ENCODE measurements around the gene SMC4.
"Not testable (repeated sequence)": the region's sequence is repeated elsewhere in the genome, so short reads cannot be mapped to it uniquely, and the experiment has no call there.

The SMC4 gene

DNA sequence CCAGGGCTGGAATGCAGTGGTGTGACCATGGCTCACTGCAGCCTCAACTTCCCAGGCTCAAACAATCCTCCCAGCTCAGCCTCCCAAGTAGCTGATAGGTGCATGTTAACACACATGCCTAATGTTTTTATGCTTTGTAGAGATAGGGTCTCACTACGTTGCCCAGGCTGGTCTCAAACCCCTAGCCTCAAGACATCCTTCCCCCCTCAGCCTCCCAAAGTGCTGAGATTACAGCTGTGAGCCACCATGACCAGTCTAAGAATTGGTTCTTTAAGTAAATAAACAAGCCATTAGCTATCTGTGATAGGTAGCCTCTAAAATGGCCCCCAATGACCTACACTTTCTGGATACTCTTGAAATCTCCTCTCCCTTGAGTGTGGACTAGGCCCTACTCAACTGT lies 46.4 kb downstream of the SMC4 start:
- DNase-seq (ENCODE audit: low read depth in 2 of 2) = no peak

DNA sequence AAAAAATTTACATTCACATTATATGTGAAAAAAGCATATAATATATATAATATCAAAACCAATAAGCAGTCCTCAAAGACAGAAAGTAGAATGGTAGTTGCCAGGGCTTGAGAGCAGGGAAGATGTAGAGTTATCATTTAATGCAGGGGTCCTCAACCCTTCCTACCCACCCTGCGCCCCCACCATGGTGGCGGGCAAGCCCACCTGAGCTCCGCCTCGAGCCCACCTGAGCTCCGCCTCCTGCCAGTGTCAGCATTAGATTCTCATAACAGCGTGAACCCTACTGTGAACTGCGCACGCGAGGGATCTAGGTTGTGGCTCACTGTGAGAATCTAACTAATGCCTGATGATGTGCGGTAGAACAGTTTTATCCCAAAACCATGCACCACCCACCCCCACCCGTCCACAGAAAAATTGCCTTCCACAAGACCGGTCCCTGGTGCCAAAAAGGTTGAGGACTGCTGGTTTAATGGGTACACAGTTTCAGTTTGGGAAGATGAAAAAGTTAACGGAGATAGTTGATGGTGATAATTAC lies 47.1 kb downstream of the SMC4 start:
- no peak for DNase-seq (ENCODE audit: low read depth in 2 of 2)

DNA sequence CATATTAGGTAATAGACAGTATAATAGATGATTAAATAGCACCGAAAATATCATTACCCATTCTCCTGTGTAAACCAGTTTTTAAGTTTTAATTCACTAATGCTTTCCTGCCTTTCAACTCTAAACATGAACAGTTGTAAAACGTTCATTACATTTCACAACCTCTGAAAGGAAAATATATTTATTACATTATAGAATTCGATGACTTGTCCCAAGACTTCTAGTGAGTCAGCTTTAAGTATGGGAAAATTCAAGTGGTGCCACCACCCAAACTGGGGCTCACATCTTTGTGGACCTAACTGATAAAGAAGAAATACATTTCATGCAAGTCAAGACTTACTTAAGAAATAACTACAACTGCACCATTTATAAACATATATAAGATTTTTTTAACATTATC lies 48.1 kb downstream of the SMC4 start:
- no peak for DNase-seq (ENCODE audit: low read depth in 2 of 2)

DNA sequence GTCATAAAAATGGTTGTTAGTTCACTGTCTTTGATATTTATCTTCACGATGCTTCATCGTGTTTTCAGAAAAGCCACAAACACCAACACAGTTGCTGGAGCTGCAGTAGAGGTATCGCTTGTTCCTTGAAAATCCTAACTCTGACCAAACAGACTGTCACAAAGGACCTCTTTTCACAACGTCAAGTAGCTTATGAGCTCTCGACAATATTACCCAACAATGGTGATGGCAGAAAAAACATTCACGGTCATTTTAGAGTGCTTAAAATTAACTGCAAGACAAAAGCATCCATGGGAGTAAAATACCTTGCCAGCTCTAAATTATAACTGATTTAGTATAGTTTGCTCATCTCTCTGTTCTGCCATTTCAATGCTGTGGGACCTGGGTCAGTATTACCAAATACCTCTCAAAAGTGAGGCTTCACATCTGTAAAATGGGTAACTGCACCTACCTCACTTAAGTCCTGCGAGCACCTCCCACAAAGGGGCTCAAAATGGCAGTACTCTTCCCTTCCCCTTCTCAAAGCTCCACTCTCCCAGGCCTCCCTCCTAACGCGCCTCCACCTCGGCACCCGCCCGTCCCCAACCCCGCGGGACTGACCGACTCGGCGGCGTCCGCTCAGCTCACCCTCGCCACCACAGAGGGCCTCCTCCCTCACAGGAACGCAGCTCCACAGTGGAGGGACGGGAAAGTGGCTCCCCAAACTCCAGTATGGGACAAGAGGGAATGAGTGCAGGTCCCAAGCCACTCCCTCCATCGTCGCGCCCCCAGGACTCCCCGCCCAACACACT lies 49.6 kb downstream of the SMC4 start:
- DNase-seq (ENCODE audit: low read depth in 2 of 2) = no peak

DNA sequence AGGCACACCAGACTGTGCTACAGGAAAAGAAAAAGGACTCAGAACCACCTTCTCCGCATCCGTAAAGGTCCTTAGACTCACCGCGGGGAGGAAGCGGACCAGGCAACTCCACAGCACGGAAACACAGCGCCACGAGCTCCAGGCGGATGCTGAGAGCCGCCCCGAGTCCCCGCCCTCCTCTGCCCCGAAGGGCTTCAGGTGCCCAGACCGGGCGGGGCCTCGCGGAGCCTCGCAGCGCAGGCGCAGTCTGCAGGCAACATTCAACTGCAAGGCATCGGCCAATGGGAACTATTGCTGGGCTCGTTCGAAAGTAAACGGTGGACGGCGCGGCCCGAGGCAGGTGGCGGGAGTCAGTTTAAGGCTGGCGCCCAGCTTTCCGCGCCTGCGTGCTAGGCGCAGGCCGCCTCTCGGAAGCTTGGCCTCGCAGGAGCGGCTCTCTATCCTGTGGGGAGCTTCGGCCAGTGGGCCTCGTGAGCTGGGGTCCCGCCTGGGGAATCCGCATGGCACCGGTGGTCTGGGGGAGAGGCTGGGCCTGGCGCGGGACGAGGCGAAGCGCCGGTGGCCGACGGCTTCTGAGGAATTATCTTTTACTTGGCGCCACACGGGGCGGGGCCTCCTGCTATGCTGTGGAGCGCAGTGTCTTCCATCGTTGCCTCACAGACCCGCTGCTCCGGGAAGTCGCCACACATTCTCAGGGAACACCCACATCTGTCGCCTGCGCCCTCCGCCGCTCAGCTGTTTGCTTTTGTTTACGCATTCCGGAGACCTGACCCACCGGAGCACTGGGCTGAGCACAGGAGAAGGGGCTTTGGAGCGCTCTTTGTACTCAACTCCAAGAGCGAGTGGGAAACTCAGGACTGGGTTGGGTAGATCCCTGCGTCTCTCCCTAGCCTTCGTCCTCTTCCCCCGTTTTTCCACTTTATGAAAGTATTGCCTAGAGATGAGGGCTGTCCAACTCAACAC lies 50.5 kb downstream of the SMC4 start, which contains the start of gene TRIM59:
Gene TRIM59 (minus strand): TSS at position 151 of the 963 bp plus-strand sequence. CDS start 10,603 bp downstream, outside the sequence.
- peak; percentile 97 to 98 for DNase-seq (ENCODE audit: low read depth in 2 of 2)

DNA sequence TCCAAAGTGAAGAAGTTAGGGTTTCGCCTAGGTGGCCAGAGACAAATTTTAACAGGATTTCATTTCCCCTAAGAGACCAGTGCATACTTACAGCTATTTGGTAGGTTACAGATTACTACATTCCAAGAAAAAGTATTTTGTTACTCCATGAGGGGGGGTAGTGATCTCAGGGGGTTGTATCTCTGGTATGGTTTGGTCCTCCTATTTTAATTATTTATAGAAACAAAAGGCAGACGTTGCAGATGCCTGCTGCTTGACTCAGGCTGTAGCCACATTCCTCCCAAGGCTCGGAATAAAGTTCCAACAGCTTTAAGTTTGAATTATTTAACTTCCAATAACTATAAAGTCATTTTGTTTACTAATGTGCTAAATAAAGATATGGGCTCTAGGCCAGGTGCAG lies 51.4 kb downstream of the SMC4 start:
- DNase-seq (ENCODE audit: low read depth in 2 of 2) = no peak

DNA sequence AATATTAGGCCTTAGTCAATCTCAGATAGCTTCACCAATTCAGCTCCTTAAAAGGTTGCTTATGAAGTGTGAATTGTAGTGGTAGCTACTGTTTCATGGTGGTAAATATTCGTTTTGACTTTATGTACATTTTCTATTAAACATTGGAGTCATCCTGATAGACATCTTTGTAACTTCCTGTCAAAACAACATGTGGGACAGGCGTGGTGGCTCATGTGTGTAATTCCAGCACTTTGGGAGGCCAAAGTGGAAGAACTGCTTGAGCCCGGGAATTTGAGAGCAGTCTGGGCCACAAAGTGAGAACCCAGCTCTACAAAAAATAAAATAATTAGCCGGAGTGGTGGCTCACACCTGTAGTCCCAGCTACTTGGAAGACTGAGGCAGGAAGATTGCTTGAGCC lies 52.2 kb downstream of the SMC4 start:
- no peak for DNase-seq (ENCODE audit: low read depth in 2 of 2)

DNA sequence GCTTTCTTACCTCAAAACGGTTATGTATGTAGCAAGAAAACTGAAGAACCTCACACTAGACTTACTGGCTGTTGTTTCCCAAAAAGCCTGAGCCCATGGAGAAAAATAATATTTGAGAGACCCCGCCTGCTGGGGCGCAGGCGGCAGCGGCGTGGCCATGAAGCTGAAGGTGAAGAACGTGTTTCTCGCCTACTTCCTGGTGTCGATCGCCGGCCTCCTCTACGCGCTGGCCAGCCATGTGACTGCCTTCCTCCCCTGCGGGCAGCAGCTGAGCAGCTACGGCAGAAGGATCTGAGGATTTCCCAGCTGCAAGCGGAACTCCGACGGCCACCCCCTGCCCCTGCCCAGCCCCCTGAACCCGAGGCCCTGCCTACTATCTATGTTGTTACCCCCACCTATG lies 52.8 kb downstream of the SMC4 start:
- not testable (repeated sequence) for DNase-seq (ENCODE audit: low read depth in 2 of 2)

DNA sequence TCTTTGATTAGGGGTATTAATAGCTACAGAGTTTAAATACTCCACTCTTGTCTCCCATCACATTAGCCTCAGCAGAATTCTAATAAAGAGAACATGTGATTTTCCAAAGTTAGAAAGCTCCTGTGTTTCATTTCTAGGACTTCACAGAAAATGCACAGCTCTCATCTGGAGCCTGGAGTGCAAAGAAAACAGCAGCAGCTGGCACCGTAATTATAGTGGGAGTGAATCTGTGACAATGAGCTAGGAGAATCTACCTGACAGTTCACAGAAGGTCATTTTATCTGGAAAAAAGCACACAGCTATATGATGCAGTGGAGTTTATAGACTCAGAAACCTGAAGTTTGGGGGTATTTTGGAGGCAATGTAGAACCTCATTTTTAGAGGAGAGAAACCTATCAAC lies 55.5 kb downstream of the SMC4 start:
- no peak for DNase-seq (ENCODE audit: low read depth in 2 of 2)

DNA sequence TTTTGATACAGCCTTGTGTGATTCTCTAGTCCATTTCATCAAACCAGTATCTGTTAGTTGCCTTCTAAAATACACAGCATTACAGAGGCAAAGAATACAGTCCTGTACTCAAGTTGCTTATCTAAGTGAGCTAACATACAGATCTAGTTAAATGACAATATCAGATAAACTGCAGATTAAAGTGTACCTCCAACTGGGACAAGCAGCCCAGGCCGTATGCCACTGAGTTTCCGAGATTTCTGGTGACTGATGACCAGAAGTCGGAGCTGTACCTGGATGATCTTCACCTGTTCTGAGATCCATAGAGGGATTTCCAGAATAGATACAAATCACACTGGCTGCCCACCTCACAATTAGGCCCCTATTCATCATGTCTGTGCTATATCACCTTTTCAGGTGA lies 56.4 kb downstream of the SMC4 start:
- DNase-seq (ENCODE audit: low read depth in 2 of 2) = no peak

DNA sequence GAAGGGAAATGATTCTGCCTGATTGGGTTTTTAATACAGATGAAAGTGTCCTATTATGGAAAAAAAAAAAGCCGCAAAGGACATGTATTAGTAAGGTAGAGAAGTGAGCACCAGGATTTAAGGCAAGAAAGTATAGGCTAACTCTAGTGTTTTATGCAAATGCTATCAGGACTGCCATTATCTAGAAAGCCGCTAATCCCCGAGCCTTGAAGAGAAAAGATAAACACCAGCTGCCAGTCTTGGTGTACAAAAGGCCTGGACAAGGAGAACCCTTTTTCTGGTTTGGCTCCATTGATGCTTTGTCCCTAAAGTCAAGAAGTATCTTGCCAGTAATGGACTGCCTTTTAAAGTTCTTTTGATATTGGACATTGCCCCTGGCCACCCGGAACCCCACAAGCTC lies 58.7 kb downstream of the SMC4 start:
- DNase-seq (ENCODE audit: low read depth in 2 of 2) = no peak

DNA sequence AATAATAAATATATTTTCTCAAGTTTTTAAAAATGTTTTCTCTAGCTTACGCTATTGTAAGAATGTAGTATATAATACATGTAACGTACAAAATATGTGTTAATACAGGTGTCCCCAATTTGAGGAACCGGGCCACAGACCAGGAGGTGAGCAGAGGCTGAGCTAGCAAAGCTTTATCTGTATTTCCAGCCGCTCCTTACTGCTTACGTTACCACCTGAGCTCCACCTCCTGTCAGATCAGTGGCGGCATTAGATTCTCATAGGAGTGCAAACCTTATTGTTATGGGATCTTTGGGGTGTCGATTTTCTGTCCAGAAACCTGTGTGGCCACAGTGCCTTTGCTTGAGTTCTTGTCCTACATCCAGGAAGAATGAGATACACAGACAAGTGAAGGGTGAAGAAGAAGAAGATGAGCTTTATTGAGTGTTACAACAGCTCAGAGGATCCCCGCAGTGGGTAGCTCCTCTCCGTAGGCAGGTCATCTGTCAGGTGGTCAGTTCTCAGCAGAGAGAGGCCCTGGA lies 60.1 kb downstream of the SMC4 start:
- no peak for DNase-seq (ENCODE audit: low read depth in 2 of 2)

DNA sequence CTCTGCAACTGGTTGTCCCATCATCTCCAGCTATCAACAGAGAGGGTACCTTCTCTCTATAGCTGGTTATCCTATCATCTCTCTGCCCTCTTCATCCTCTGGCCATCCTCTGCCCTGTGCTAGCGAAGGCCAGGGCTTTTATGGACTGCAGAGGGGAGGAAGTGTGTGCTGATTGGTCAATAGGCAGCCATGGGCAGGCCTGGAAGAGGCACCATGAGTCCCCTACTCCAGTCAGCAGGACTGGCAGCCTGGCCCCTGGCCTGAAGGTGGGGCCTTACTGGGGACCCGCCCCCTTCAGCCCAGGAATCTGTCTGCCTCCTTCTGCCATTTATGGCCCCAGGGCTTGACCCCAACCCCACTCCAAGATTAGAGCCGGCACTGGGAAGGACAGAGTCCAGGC lies 60.6 kb downstream of the SMC4 start:
- DNase-seq (ENCODE audit: low read depth in 2 of 2) = no peak

DNA sequence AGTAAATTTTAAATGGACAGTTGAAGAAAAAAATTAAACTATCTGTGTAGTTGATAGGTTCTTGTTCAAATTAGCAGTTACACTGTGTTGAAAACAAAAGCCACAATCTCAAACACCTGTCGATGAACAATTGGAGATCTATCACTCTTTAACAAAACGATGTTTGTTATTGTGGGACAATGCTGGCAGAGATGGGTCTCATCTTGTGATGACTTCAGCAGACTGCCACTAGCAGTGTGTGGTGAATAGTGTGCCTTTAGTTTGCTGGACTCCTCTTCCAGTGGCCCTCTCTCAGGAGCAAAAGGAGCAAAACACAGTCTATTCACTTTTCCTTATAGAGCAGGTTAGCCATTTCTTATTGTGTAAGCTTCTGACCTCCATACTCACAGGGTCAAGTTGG lies 64.9 kb downstream of the SMC4 start:
- DNase-seq (ENCODE audit: low read depth in 2 of 2) = no peak

DNA sequence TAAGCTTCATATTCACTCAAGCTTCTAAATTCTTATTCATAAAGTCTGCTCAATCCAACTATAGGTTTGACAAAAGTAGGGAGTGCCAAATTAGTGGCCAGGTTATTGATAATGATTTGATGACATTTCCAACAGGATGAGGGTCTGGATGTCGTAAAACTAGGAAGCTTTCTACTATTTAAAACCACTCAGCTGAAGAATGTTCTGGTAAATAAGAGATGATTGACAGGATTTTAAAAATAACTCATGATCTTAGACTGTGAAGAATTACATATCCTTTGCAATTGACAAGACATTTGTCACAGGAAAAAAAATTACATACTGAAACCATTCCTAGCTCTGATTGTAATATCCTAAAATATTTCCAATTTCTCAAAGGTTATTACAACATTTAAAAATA lies 65.5 kb downstream of the SMC4 start:
- no peak for DNase-seq (ENCODE audit: low read depth in 2 of 2)

DNA sequence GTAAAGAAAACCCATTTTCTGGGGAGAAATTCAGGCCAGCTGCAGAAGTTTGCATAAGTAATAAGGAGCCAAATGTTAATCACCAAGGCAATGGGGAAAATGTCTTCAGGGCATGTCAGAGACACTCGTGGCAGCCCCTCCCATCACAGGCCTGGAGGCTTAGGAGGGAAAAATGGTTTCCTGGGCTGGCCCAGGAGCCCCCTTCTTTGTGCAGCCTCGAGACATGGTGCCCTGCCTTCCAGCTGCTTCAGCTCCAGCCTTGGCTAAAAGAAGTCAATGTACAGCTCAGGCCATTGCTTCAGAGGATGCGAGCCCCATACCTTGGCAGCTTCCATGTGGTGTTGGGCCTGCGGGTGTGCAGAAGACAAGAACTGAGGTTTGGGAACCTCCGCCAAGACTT lies 70.7 kb downstream of the SMC4 start:
- DNase-seq (ENCODE audit: low read depth in 2 of 2) = no peak

DNA sequence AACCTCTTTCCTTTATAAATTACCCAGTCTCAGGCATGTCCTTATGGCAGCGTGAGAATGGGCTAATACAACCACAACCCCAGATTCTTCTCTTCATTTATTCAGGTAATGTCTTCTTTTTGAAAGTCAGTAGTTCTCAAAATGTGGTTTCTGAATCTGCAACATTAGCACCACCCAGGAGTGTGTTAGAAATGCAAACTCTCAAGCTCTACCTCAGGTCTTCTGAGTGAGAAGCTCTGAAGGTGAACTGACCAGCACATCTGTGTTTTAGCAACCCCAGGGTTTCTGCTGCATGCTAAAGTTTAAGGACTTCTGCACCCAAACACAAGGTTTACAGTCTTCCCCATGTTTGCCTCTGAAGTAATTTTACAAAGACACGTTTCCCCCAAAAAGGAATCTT lies 72.4 kb downstream of the SMC4 start:
- no peak for DNase-seq (ENCODE audit: low read depth in 2 of 2)

DNA sequence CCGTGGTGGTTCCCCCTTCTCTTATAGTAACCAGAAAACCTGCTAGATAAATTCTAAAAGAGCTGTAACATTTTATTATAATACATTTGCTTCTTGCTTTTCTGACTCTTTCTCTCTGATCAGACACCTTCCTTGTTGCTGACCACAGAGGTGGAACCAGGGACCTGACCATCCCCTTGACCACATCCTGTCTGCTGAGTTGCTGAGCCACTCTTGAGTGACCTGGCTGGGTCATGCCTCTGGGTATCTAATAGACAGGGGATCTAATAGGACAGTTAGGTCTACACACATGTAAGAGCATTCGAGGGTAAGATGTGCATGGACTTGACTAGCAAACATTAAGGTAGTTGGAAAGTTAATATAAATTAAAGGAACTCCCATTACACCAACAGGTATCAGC lies 72.9 kb downstream of the SMC4 start:
- no peak for DNase-seq (ENCODE audit: low read depth in 2 of 2)

DNA sequence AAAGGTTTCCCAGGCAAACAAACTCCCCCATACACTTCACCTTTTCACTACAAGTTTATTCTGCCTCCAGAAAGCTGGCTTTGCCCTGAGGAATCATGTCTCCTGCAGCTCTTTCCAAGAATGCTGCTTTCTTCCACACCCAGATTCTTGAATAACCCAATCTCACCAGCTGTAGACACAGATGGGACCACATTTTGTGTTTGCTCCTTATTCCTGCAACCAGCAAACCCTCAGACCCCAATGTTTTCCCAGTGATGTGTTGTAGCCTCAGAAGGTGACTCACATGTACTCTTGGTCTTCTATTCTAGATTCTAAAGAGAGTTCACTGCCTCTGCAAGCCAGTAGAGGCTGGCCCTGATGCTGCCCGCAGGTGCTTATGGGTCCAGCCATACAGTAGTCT lies 73.8 kb downstream of the SMC4 start:
- no peak for DNase-seq (ENCODE audit: low read depth in 2 of 2)

DNA sequence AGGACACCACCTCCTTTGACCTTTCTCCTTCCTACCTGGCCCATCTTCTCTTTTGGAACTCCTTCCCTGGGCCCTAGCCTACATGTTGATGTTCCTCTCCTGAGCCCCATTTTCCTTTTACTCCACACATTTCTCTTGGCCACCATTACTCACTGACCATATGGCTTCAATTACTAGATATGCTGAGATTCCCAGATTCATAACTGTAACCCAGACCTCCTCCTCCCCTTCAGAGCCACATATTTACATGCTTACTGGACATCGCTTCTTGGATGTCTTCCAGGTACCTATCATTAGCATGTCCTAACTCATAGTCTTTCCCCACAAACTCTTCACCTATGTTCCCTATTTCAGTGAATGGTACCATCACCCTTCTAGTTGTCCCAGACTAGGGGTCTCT lies 74.5 kb downstream of the SMC4 start:
- DNase-seq (ENCODE audit: low read depth in 2 of 2) = no peak

DNA sequence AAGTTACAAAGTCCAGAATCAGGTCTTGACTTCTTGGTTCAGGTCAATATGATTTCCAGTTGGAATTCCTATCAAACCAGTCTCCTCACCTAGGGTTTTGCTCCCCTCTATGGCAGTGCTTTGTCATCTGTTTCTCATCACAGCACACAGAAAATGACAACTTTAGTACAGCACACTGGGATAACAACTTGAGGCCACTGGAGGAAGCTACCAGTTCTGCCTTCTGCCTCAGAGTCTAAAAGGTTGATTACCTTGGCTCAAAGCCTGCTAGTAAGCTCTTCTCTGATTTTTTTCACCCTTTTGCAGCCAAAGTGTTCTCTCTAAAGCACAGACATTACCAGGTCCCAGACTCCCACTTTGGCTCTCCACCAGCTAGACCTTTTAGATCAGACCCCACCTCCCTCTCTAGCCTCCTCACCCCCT lies 75.0 kb downstream of the SMC4 start:
- DNase-seq (ENCODE audit: low read depth in 2 of 2) = no peak

DNA sequence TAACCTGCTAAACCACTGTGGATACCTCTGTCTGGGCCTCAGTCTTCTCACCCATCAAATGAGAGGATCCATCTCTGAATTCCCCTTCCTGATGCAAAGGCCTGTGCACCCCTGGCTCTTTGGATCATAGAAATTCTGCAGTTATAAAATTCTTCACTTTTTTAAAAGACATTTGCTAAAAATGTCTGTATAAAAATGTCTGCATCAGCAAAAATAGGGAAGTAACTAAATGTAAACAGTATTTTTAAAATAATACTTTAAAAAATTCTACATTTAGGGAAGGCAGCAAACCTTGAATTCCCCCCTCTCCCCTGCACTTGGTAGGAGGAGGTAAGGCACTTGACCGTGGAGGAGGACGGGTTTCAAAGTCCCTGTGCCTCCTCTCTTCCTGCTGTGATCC lies 75.7 kb downstream of the SMC4 start:
- DNase-seq (ENCODE audit: low read depth in 2 of 2) = no peak
